Measurements from ENCODE around the gene RAB40A. TPM values are rescaled to one million over a fixed set of nuclear protein-coding genes. Genes with fewer than 3 reads are reported as not detected.

Gene RAB40A, protein sequence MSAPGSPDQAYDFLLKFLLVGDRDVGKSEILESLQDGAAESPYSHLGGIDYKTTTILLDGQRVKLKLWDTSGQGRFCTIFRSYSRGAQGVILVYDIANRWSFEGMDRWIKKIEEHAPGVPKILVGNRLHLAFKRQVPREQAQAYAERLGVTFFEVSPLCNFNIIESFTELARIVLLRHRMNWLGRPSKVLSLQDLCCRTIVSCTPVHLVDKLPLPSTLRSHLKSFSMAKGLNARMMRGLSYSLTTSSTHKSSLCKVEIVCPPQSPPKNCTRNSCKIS
- polyA plus RNA-seq (2013, experiment 1 of 2) = 0.40 TPM
- polyA plus RNA-seq (2013, experiment 2 of 2) = 0.37 TPM

DNA sequence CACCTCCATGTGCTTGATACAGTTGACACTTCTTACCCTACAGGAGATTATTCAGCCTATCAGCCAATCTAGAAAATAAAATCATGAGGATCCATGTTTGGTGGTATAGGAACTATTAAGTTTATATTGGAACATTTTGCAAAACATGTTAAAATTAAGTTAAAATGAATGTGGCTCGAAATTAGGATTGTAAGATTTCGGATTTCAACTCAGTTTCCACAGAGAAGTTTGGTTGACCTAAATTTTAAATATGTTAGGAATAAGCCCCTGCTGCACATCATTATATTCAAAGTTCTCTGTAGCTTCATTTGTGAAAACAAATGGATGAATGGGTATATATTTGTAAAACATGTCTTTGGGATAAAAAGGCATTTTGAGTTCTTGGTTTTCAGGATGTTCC, at the start of gene RAB40A:
Gene RAB40A (minus strand): TSS at position 101 of the 400 bp plus-strand sequence. CDS start 18,733 bp downstream, outside the sequence.
- WGBS, 2 donors (ENCODE audit: extremely low coverage in 2 of 2, insufficient read length in 2 of 2, insufficient replicate concordance in 1 of 2) = no CpG with 5 or more reads among the region's 2 CpGs
- H3K4me1 ChIP-seq (ENCODE audit: control insufficient read depth in 2 of 2, insufficient read depth in 1 of 2, low read depth in 1 of 2, low read length in 2 of 2) = peaks cover 0 to under 1% of the 10 kb centered on the region in 2 donors
- H3K4me2 ChIP-seq (ENCODE audit: insufficient read depth, low read length, poor library complexity, severe bottlenecking) = no peak within 1 kb of the TSS
- no peak within 1 kb of the TSS for H3K9ac ChIP-seq (ENCODE audit: low read depth, low read length, poor library complexity)
- no peak for DNase-seq (ENCODE audit: low spot score)
- H2AFZ ChIP-seq (ENCODE audit: low read length) = no peak within 1 kb of the TSS
- no peaks in the 10 kb centered on the region for H3K36me3 ChIP-seq (replicated peaks in 1 of 2; ENCODE audit: control insufficient read depth in 2 of 2, insufficient read depth in 2 of 2, low read length in 2 of 2)
- H2BK120ac ChIP-seq (ENCODE audit: low read depth, low read length) = no peak within 1 kb of the TSS
- no peak within 1 kb of the TSS for H4K8ac ChIP-seq (ENCODE audit: low read depth, low read length)
- no peak within 1 kb of the TSS for H4K91ac ChIP-seq (ENCODE audit: low read depth, low read length, poor library complexity)
- H2AK5ac ChIP-seq (ENCODE audit: low read depth, low read length) = no peak within 1 kb of the TSS
- H3K23ac ChIP-seq (ENCODE audit: low read depth, low read length, poor library complexity) = no peak within 1 kb of the TSS
- H3K4ac ChIP-seq (ENCODE audit: low read length) = no peak within 1 kb of the TSS
- no peaks in the 10 kb centered on the region for H3K9me3 ChIP-seq (replicated peaks in 1 of 2; ENCODE audit: control insufficient read depth in 2 of 2, insufficient read depth in 1 of 2, low read depth in 1 of 2, low read length in 2 of 2)
- H2BK12ac ChIP-seq (ENCODE audit: low read length) = no peak within 1 kb of the TSS
- H3K79me1 ChIP-seq (ENCODE audit: low read depth, low read length) = no peaks in the 10 kb centered on the region
- no peak within 1 kb of the TSS for H2BK5ac ChIP-seq (ENCODE audit: low read length)
- no peak within 1 kb of the TSS for H3K18ac ChIP-seq (ENCODE audit: low read length)
- H2BK15ac ChIP-seq (ENCODE audit: low read length) = no peak within 1 kb of the TSS
- no peak within 1 kb of the TSS for H3K27ac ChIP-seq (replicated peaks; ENCODE audit: low read length)
- no peak within 1 kb of the TSS for H3K4me3 ChIP-seq (ENCODE audit: low read length in 2 of 2)
- H3K27me3 ChIP-seq (ENCODE audit: control insufficient read depth in 3 of 3, insufficient read depth in 3 of 3, low read depth in 1 of 3, low read length in 3 of 3) = no peaks in the 10 kb centered on the region
- no peak within 1 kb of the TSS for H3K14ac ChIP-seq (ENCODE audit: low read length)

DNA sequence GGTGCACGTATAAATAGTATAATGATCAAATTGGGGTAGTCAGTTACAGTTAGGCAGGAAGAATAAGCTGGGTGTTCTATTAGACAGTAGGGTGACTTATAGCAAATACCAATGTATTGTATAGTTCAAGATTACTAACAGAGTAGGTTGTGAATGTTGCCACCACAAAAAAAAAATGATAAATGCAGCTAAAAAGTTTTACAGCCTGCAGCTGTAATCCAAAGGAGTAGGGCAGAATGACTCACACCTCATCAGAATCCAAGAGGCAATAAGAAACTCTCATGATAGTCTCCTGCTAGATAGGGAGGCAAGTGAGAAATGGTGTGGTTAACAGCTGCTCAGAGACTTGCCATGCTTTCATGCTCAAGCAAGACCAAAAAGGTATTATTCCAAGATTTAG, 46.5 kb upstream of the RAB40A start:
- Histone ChIP-seq H2AFZ (ENCODE audit: low read length) (no peak overlapping the region), H3K9ac (ENCODE audit: low read depth, low read length, poor library complexity) (no peak overlapping the region), H3K23ac (ENCODE audit: low read depth, low read length, poor library complexity) (no peak overlapping the region), H3K27me3 (ENCODE audit: control insufficient read depth in 3 of 3, insufficient read depth in 3 of 3, low read depth in 1 of 3, low read length in 3 of 3) (no peaks in the 10 kb centered on the region), H2BK120ac (ENCODE audit: low read depth, low read length) (no peak overlapping the region), H2BK12ac (ENCODE audit: low read length) (no peak overlapping the region), H2BK15ac (ENCODE audit: low read length) (no peak overlapping the region), H2AK5ac (ENCODE audit: low read depth, low read length) (no peak overlapping the region), H3K4me1 (ENCODE audit: control insufficient read depth in 2 of 2, insufficient read depth in 1 of 2, low read depth in 1 of 2, low read length in 2 of 2) (no peaks in the 10 kb centered on the region), H3K9me3 (replicated peaks in 1 of 2; ENCODE audit: control insufficient read depth in 2 of 2, insufficient read depth in 1 of 2, low read depth in 1 of 2, low read length in 2 of 2) (no peaks in the 10 kb centered on the region), H3K36me3 (replicated peaks in 1 of 2; ENCODE audit: control insufficient read depth in 2 of 2, insufficient read depth in 2 of 2, low read length in 2 of 2) (no peaks in the 10 kb centered on the region), H3K18ac (ENCODE audit: low read length) (no peak overlapping the region), H3K4ac (ENCODE audit: low read length) (no peak overlapping the region), H2BK5ac (ENCODE audit: low read length) (no peak overlapping the region), H3K4me2 (ENCODE audit: insufficient read depth, low read length, poor library complexity, severe bottlenecking) (no peak overlapping the region), H3K27ac (replicated peaks; ENCODE audit: low read length) (no peak overlapping the region), H4K91ac (ENCODE audit: low read depth, low read length, poor library complexity) (no peak overlapping the region), H3K79me1 (ENCODE audit: low read depth, low read length) (no peaks in the 10 kb centered on the region), H3K4me3 (ENCODE audit: low read length in 2 of 2) (no peak overlapping the region), H4K8ac (ENCODE audit: low read depth, low read length) (no peak overlapping the region), H3K14ac (ENCODE audit: low read length) (no peak overlapping the region)
- DNase-seq (ENCODE audit: low spot score) = no peak
- no CpG with 5 or more reads among the region's 1 CpG for WGBS, 2 donors (ENCODE audit: extremely low coverage in 2 of 2, insufficient read length in 2 of 2, insufficient replicate concordance in 1 of 2)

DNA sequence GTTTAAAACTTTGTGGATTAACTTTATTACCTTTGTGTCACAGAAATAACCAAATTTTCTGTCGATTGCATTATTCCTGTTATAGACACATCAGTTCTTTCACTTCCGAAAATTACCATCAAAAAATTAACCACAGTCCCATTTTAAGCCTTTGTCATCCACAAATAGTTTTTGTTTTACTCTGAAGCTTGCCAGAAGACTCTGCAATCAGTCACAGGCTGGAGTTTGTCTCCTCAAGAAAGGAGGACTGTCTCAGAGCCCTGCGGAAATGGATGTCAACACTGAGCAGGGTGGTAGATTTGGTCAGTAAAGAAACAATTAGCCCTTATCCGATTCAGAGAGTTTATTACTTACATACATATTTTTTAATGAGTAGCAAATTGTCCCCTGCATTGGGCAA, 45.9 kb upstream of the RAB40A start:
- Histone ChIP-seq H3K9me3 (replicated peaks in 1 of 2; ENCODE audit: control insufficient read depth in 2 of 2, insufficient read depth in 1 of 2, low read depth in 1 of 2, low read length in 2 of 2) (no peaks in the 10 kb centered on the region), H2BK5ac (ENCODE audit: low read length) (no peak overlapping the region), H2BK12ac (ENCODE audit: low read length) (no peak overlapping the region), H3K14ac (ENCODE audit: low read length) (no peak overlapping the region), H3K18ac (ENCODE audit: low read length) (no peak overlapping the region), H3K27me3 (ENCODE audit: control insufficient read depth in 3 of 3, insufficient read depth in 3 of 3, low read depth in 1 of 3, low read length in 3 of 3) (no peaks in the 10 kb centered on the region), H4K8ac (ENCODE audit: low read depth, low read length) (no peak overlapping the region), H3K4ac (ENCODE audit: low read length) (no peak overlapping the region), H3K36me3 (replicated peaks in 1 of 2; ENCODE audit: control insufficient read depth in 2 of 2, insufficient read depth in 2 of 2, low read length in 2 of 2) (no peaks in the 10 kb centered on the region), H2BK15ac (ENCODE audit: low read length) (no peak overlapping the region), H3K23ac (ENCODE audit: low read depth, low read length, poor library complexity) (no peak overlapping the region), H3K4me1 (ENCODE audit: control insufficient read depth in 2 of 2, insufficient read depth in 1 of 2, low read depth in 1 of 2, low read length in 2 of 2) (no peaks in the 10 kb centered on the region), H3K9ac (ENCODE audit: low read depth, low read length, poor library complexity) (no peak overlapping the region), H3K27ac (replicated peaks; ENCODE audit: low read length) (no peak overlapping the region), H3K4me3 (ENCODE audit: low read length in 2 of 2) (no peak overlapping the region), H2AFZ (ENCODE audit: low read length) (no peak overlapping the region), H3K79me1 (ENCODE audit: low read depth, low read length) (no peaks in the 10 kb centered on the region), H4K91ac (ENCODE audit: low read depth, low read length, poor library complexity) (no peak overlapping the region), H2AK5ac (ENCODE audit: low read depth, low read length) (no peak overlapping the region), H2BK120ac (ENCODE audit: low read depth, low read length) (no peak overlapping the region), H3K4me2 (ENCODE audit: insufficient read depth, low read length, poor library complexity, severe bottlenecking) (no peak overlapping the region)
- WGBS, 2 donors (ENCODE audit: extremely low coverage in 2 of 2, insufficient read length in 2 of 2, insufficient replicate concordance in 1 of 2) = no CpG with 5 or more reads among the region's 4 CpGs
- no peak for DNase-seq (ENCODE audit: low spot score)

DNA sequence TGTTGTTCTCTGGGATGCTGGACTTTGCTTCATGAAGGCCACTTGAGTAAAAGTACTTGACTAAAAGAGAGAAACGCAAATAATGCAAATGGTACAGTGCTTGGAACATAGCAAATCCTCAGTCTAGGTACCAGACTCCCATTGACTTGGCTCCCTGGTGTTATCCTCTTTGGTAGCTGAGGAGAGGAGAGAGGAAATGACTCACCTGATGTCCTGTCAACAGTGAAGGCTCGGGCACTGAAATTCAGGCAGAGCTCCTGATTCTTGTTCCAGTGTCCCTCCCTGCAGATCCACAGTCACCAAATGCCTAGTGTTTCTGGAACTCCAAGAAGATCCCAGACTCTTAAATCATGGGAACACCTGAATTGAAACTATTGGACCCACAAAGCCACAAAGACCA, 43.5 kb upstream of the RAB40A start:
- no peak overlapping the region for H3K4me3 ChIP-seq (ENCODE audit: low read length in 2 of 2)
- no peaks in the 10 kb centered on the region for H3K79me1 ChIP-seq (ENCODE audit: low read depth, low read length)
- H3K9me3 ChIP-seq (replicated peaks in 1 of 2; ENCODE audit: control insufficient read depth in 2 of 2, insufficient read depth in 1 of 2, low read depth in 1 of 2, low read length in 2 of 2) = no peaks in the 10 kb centered on the region
- H3K9ac ChIP-seq (ENCODE audit: low read depth, low read length, poor library complexity) = no peak overlapping the region
- no peaks in the 10 kb centered on the region for H3K36me3 ChIP-seq (replicated peaks in 1 of 2; ENCODE audit: control insufficient read depth in 2 of 2, insufficient read depth in 2 of 2, low read length in 2 of 2)
- no peaks in the 10 kb centered on the region for H3K4me1 ChIP-seq (ENCODE audit: control insufficient read depth in 2 of 2, insufficient read depth in 1 of 2, low read depth in 1 of 2, low read length in 2 of 2)
- no peak overlapping the region for H3K27ac ChIP-seq (replicated peaks; ENCODE audit: low read length)
- no CpG with 5 or more reads among the region's 2 CpGs for WGBS, 2 donors (ENCODE audit: extremely low coverage in 2 of 2, insufficient read length in 2 of 2, insufficient replicate concordance in 1 of 2)
- no peak overlapping the region for H3K14ac ChIP-seq (ENCODE audit: low read length)
- no peak overlapping the region for H4K91ac ChIP-seq (ENCODE audit: low read depth, low read length, poor library complexity)
- H2BK12ac ChIP-seq (ENCODE audit: low read length) = no peak overlapping the region
- no peak overlapping the region for H2BK120ac ChIP-seq (ENCODE audit: low read depth, low read length)
- no peak overlapping the region for H2BK15ac ChIP-seq (ENCODE audit: low read length)
- no peak overlapping the region for H2AK5ac ChIP-seq (ENCODE audit: low read depth, low read length)
- H3K4ac ChIP-seq (ENCODE audit: low read length) = no peak overlapping the region
- no peaks in the 10 kb centered on the region for H3K27me3 ChIP-seq (ENCODE audit: control insufficient read depth in 3 of 3, insufficient read depth in 3 of 3, low read depth in 1 of 3, low read length in 3 of 3)
- no peak overlapping the region for H4K8ac ChIP-seq (ENCODE audit: low read depth, low read length)
- H2BK5ac ChIP-seq (ENCODE audit: low read length) = no peak overlapping the region
- H3K18ac ChIP-seq (ENCODE audit: low read length) = no peak overlapping the region
- no peak overlapping the region for H3K23ac ChIP-seq (ENCODE audit: low read depth, low read length, poor library complexity)
- DNase-seq (ENCODE audit: low spot score) = no peak
- no peak overlapping the region for H2AFZ ChIP-seq (ENCODE audit: low read length)
- no peak overlapping the region for H3K4me2 ChIP-seq (ENCODE audit: insufficient read depth, low read length, poor library complexity, severe bottlenecking)

Data from neuronal stem cell (in vitro differentiated cells).